Glutamatergic neuron (in vitro differentiated cells): ENCODE data around the gene TM2D1. TPM values are rescaled to one million over a fixed set of nuclear protein-coding genes. Genes with fewer than 3 reads are reported as not detected.
"Not testable (repeated sequence)": the region's sequence is repeated elsewhere in the genome, so short reads cannot be mapped to it uniquely, and the experiment has no call there.

Experiments used
- DNase-seq: peaks from one replicate; pipeline ENCODE4 v3.0.0; 2022
- H3K27ac Mint-ChIP-seq: one replicate; pipeline ENCODE4 v1.8.0; 2020; ENCODE audit warnings: mild to moderate bottlenecking, mixed read lengths, inconsistent platforms; ENCODE audit not compliant: unreplicated experiment
- H3K27me3 Mint-ChIP-seq: one replicate; pipeline ENCODE4 v1.8.0; 2020; ENCODE audit warnings: mild to moderate bottlenecking, moderate library complexity, mixed read lengths, inconsistent platforms; ENCODE audit not compliant: unreplicated experiment
- H3K36me3 Mint-ChIP-seq: one replicate; pipeline ENCODE4 v1.8.0; 2020; ENCODE audit warnings: mild to moderate bottlenecking, mixed read lengths, inconsistent platforms; ENCODE audit not compliant: unreplicated experiment
- H3K4me1 Mint-ChIP-seq: one replicate; pipeline ENCODE4 v1.8.0; 2020; ENCODE audit warnings: mild to moderate bottlenecking, low read depth, mixed read lengths, inconsistent platforms; ENCODE audit not compliant: unreplicated experiment
- H3K4me3 Mint-ChIP-seq: one replicate; pipeline ENCODE4 v1.8.0; 2020; ENCODE audit warnings: mild to moderate bottlenecking, mixed read lengths, inconsistent platforms; ENCODE audit not compliant: unreplicated experiment
- H3K9me3 Mint-ChIP-seq: one replicate; pipeline ENCODE4 v1.8.0; 2020; ENCODE audit warnings: mild to moderate bottlenecking, moderate library complexity, mixed read lengths, inconsistent platforms; ENCODE audit not compliant: unreplicated experiment
- total RNA-seq: library from RNA; stranded (reverse); fragmentation: NEBNext Ultra II Directional; extraction: Animal tissue kit (Norgen Biotek cat#: 25700); gene quantifications from one replicate; pipeline ENCODE4 v1.2.1, GENCODE V29; 2021; ENCODE audit not compliant: unreplicated experiment
- TF ChIP-seq, protein P1 (sequence below): fragments of 200-600 bp; sonication (generic); IDR thresholded peaks from one replicate; pipeline ENCODE4 v1.5.0; 2021; ENCODE audit not compliant: partially characterized antibody, unreplicated experiment

TM2D1 gene
- total RNA-seq, 1 donor from 2014 or later, result 21.1 TPM

DNA sequence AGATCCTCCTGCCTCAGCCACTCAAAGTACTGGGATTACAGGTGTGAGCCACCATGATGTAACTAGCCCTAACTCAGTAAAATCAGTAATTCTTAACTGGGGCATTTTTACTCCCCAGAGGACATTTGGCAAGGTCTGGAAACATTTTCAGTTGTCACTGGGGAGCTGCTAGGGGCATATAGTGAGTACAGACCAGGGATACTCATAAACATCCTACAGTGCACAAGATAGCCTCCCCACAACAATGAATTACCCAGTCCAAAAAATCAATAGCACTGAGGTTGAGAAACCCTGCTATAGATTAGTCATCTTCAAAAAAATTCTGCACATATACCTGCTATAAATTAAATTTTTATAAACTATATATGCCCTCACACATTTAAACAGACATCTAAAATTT, 13.0 kb downstream of the TM2D1 start:
- TF ChIP-seq, protein P1, sequence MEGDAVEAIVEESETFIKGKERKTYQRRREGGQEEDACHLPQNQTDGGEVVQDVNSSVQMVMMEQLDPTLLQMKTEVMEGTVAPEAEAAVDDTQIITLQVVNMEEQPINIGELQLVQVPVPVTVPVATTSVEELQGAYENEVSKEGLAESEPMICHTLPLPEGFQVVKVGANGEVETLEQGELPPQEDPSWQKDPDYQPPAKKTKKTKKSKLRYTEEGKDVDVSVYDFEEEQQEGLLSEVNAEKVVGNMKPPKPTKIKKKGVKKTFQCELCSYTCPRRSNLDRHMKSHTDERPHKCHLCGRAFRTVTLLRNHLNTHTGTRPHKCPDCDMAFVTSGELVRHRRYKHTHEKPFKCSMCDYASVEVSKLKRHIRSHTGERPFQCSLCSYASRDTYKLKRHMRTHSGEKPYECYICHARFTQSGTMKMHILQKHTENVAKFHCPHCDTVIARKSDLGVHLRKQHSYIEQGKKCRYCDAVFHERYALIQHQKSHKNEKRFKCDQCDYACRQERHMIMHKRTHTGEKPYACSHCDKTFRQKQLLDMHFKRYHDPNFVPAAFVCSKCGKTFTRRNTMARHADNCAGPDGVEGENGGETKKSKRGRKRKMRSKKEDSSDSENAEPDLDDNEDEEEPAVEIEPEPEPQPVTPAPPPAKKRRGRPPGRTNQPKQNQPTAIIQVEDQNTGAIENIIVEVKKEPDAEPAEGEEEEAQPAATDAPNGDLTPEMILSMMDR, result no peak
- H3K9me3 Mint-ChIP-seq, result no peaks in the 10 kb centered on the region
- no peak for DNase-seq
- H3K27ac Mint-ChIP-seq, result no peak overlapping the region
- H3K4me3 Mint-ChIP-seq, result no peak overlapping the region
- no peaks in the 10 kb centered on the region for H3K4me1 Mint-ChIP-seq
- H3K27me3 Mint-ChIP-seq, result no peaks in the 10 kb centered on the region
- H3K36me3 Mint-ChIP-seq, result no peaks in the 10 kb centered on the region

DNA sequence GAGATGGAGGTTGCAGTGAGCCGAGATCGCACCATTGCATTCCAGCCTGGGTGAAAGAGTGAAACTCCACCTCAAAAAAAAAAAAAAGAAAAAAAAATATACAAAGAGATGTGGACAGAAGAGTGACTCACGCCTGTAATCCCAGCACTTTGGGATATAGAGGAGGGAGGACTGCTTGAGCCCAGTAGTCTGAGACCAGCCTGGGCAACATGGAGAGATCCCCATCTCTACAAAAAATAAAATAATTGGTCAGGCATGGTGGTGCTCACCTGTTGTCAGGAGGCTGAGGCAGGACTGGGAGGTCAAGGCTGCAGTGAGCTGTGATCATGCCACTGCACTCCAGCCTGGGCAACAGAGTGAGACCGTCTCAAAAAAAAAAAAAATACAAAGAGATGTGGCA, 13.7 kb downstream of the TM2D1 start:
- not testable (repeated sequence) for H3K9me3 Mint-ChIP-seq, H3K4me1 Mint-ChIP-seq, H3K4me3 Mint-ChIP-seq, H3K36me3 Mint-ChIP-seq, H3K27me3 Mint-ChIP-seq, DNase-seq, H3K27ac Mint-ChIP-seq

DNA sequence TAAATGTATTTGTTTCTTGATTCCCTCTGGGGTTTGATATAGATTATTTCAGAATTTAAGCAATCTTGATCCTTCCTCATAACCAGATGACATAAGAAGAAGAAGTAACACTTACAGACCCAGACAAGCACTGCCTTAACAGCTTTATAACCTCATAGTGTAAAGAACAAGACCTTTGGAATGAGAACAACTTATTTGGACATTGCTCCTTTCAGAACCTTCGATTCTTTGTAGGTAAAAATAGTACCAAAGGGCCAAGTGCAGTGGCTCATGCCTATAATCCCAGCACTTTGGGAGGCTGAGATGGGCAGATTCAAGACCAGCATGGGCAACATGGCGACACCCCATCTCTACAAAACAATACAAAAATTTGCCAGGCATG, 15.0 kb downstream of the TM2D1 start:
- H3K4me1 Mint-ChIP-seq, result no peaks in the 10 kb centered on the region
- no peaks in the 10 kb centered on the region for H3K9me3 Mint-ChIP-seq
- TF ChIP-seq, protein P1, result no peak
- no peaks in the 10 kb centered on the region for H3K36me3 Mint-ChIP-seq
- H3K4me3 Mint-ChIP-seq, result no peak overlapping the region
- no peak overlapping the region for H3K27ac Mint-ChIP-seq
- no peak for DNase-seq
- no peaks in the 10 kb centered on the region for H3K27me3 Mint-ChIP-seq

DNA sequence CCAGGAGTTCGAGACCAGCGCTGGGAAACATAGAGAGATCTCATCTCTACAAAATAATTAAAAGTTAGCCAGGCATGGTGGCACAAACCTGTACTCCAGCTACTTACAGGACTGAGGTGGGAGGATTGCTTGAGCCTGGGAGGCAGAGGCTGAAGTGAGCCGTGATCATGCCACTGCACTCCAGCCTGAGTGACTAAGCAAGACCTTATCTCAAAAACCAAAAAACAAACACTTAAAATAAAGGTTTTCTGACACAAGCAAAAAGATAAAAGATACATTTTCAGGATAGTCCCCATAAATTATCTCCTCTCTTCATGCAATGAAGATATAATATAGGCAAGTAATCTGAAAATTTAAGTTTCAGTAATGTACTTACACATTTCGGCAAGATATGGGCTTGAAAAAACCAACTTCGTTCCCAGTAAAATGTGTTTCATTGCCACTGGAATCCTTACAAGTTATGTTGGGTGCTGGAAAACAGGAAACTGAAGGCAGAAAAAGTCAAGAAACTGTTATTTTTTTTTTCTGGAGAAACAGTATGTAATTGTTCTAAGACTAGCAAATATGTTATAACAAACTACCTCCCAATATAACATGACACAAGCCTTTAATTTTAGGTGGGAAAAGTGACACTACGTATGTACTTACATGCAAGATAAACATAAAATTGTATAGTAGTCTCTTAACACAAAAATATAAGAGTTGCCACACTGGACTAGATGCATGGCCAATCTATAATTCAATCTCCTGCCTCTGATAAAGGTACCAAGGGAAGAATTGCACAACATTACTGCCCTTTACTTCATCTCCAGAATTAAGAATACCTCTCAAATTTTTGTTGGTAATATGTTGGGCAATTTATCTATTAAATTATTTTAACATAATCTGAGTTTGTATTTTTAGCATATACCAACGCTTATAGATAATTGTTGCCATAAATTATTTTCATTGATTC, 15.7 kb downstream of the TM2D1 start:
- no peaks in the 10 kb centered on the region for H3K4me1 Mint-ChIP-seq
- H3K27me3 Mint-ChIP-seq, result no peaks in the 10 kb centered on the region
- no peaks in the 10 kb centered on the region for H3K9me3 Mint-ChIP-seq
- no peaks in the 10 kb centered on the region for H3K36me3 Mint-ChIP-seq
- DNase-seq, result no peak
- H3K4me3 Mint-ChIP-seq, result no peak overlapping the region
- no peak overlapping the region for H3K27ac Mint-ChIP-seq
- TF ChIP-seq, protein P1, result no peak

DNA sequence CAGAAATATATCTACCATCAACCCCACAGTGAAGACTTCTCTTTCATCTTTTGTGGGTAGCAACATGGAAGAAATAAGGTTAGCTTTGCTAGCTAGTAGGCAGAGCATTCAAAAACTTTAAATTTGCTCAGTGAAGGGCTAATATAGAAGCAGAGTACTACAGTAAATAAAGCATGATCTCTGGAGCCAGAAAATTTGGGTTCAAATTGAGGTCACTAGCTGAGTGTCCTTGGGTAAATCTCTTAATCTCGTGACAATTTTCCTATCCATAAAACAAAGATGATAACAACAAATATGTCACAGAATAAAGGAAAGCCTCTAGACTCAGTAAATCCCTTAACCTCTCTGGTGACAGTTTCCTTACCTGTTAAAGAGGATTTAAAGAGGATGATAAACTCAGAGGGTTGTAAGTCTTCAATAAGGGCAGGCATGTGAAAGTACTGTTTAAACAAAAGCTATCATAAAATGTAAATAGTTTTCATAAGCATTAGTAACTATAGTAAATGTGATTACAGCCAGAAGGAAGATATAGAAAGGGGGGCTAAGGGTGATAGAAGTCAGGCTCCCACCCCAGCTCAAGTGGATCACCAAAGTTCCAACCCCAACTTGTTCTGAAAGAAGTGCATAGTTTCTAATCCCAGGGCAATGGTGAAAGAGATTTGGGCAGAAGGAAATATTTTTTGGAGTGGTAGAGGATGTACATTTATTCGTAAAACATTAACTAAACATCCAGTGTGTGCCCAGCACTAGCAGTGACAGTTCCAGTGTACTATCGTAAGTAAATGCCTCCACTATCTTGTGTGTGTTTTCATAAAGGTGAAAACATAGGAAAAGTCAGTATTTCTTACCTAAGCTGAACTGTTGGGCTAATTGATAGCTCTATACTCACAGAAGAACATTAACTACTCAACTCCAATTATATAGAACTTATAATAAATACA, 24.8 kb downstream of the TM2D1 start:
- no peaks in the 10 kb centered on the region for H3K4me1 Mint-ChIP-seq
- TF ChIP-seq, protein P1, result no peak
- H3K9me3 Mint-ChIP-seq, result no peaks in the 10 kb centered on the region
- no peaks in the 10 kb centered on the region for H3K27me3 Mint-ChIP-seq
- DNase-seq, result no peak
- H3K4me3 Mint-ChIP-seq, result no peak overlapping the region
- no peaks in the 10 kb centered on the region for H3K36me3 Mint-ChIP-seq
- H3K27ac Mint-ChIP-seq, result no peak overlapping the region
